Subcutaneous adipose tissue (tissue), 4 donors: ENCODE measurements around the gene PPP4C. TPM values are rescaled to one million over a fixed set of nuclear protein-coding genes. Genes with fewer than 3 reads are reported as not detected.

Experiments
- total RNA-seq, 4 donors: library from RNA; depleted of rRNA; stranded (reverse); fragments of >200 nt; gene quantifications; one replicate each; pipeline ENCODE4 v1.1.0, GENCODE V29; 2016

PPP4C gene
- total RNA-seq, 4 donors from 2014 or later, result 38.2 to 46.6 (median 43.6) TPM

Other genes with a start within 250 kb of the PPP4C start
- 100 to 1,000 TPM in 1 of 4 donors, 10 to 100 TPM in 3; 57.7 to 107 (median 94.7) TPM for gene CDIPT, start 212.8 kb upstream of the PPP4C start, total RNA-seq
- gene SEZ6L2, start 176.4 kb upstream of the PPP4C start, total RNA-seq, result 1 to 10 TPM in 1 of 4 donors, under 1 TPM in 2, not detected in 1; 0.66 to 5.6 (median 0.75) TPM
- 1 to 10 TPM in 1 of 4 donors, under 1 TPM in 2, not detected in 1; 0.44 to 3.7 (median 0.57) TPM for gene ASPHD1, start 175.5 kb upstream of the PPP4C start, total RNA-seq
- 10 to 100 TPM in 3 of 4 donors, 1 to 10 TPM in 1; 5.4 to 26.2 (median 23.3) TPM for gene KCTD13, start 149.8 kb upstream of the PPP4C start, total RNA-seq
- 100 to 1,000 TPM in 3 of 4 donors, 10 to 100 TPM in 1; 53.8 to 149 (median 120) TPM for gene TMEM219, start 113.9 kb upstream of the PPP4C start, total RNA-seq
- 10 to 100 TPM; 25.7 to 87.0 (median 31.4) TPM for gene TAOK2, start 102.1 kb upstream of the PPP4C start, total RNA-seq
- 10 to 100 TPM; 11.9 to 15.3 (median 14.2) TPM for gene HIRIP3, start 80.4 kb upstream of the PPP4C start, total RNA-seq
- gene INO80E, start 79.8 kb upstream of the PPP4C start, total RNA-seq, result 10 to 100 TPM in 3 of 4 donors, 1 to 10 TPM in 1; 8.5 to 45.0 (median 24.3) TPM
- gene DOC2A, start 65.0 kb upstream of the PPP4C start, total RNA-seq, result under 1 TPM in 2 of 4 donors, not detected in 2; 0.66 to 0.85 TPM
- gene C16orf92, start 52.8 kb upstream of the PPP4C start, total RNA-seq, result not detected
- gene TLCD3B, start 44.7 kb upstream of the PPP4C start, total RNA-seq, result not detected
- gene ALDOA, start 10.2 kb upstream of the PPP4C start, total RNA-seq, result 100 to 1,000 TPM; 526 to 986 (median 599) TPM
- gene TBX6, start 15.9 kb downstream of the PPP4C start, total RNA-seq, result 1 to 10 TPM in 1 of 4 donors, under 1 TPM in 2, not detected in 1; 0.38 to 1.2 (median 0.44) TPM
- 100 to 1,000 TPM in 2 of 4 donors, 10 to 100 TPM in 2; 54.8 to 105 (median 96.5) TPM for gene YPEL3, start 20.2 kb downstream of the PPP4C start, total RNA-seq
- 1 to 10 TPM; 2.5 to 3.6 (median 2.8) TPM for gene GDPD3, start 37.5 kb downstream of the PPP4C start, total RNA-seq
- gene MAPK3, start 47.2 kb downstream of the PPP4C start, total RNA-seq, result 10 to 100 TPM; 55.0 to 81.6 (median 76.9) TPM
- gene CORO1A, start 107.6 kb downstream of the PPP4C start, total RNA-seq, result 10 to 100 TPM; 17.5 to 72.6 (median 40.5) TPM
- gene BOLA2B, start 117.7 kb downstream of the PPP4C start, total RNA-seq, result 100 to 1,000 TPM; 150 to 399 (median 240) TPM
- 10 to 100 TPM; 16.6 to 68.9 (median 29.6) TPM for gene SLX1A, start 117.9 kb downstream of the PPP4C start, total RNA-seq
- gene SULT1A3, start 123.3 kb downstream of the PPP4C start, total RNA-seq, result 10 to 100 TPM in 2 of 4 donors, 1 to 10 TPM in 2; 5.1 to 22.5 (median 14.6) TPM
- 10 to 100 TPM in 1 of 4 donors, 1 to 10 TPM in 3; 2.4 to 10.9 (median 5.7) TPM for gene NPIPB13, start 172.5 kb downstream of the PPP4C start, total RNA-seq